HuH-7.5 (cell line): ENCODE results near the gene SUGP2.
"Not testable (repeated sequence)": the region's sequence is repeated elsewhere in the genome, so short reads cannot be mapped to it uniquely, and the experiment has no call there.

Experiments
- DNase-seq: peaks from one replicate; pipeline ENCODE4 v3.0.0; 2011; ENCODE audit warnings: low spot score

SUGP2 gene

DNA sequence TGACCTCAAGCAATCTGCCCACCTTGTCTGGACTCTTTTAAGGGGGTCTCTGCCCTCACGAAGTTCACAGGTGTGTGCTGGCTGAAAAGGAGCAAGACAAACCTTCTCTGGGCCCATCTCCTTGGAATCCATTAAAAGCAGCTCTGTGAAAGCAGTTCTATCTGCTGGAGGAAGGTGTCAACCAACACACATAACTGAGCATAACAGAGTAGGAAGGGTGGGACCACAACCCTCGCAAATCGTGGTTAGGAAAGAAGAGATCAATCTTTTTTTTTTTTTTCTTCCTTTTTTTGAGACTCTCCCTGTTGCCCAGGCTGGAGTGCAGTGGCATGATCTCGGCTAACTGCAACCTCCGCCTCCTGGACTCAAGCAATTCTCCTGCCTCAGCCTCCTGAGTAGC is 1.4 kb downstream of the SUGP2 start:
- DNase-seq, result no peak

DNA sequence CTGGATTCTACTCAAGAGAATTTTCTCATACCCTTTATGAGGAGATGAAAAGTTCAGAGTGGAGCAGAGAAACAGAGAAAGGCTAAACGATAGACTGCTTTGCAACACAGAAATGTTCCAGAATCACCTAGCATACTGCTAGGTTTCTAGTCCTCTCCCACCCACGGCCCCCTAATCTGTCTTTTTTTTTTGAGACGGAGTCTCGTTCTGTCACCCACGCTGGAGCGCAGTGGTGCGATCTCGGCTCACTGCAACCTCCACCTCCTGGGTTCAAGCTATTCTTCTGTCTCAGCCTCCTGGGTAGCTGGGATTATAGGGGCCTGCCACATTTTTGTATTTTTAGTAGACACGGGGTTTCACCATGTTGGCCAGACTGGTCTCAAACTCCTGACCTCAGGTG is 4.8 kb downstream of the SUGP2 start:
- no peak for DNase-seq

GRCh38 chr19:19027228-19027627 is 6.1 kb downstream of the SUGP2 start:
- no peak for DNase-seq

DNA sequence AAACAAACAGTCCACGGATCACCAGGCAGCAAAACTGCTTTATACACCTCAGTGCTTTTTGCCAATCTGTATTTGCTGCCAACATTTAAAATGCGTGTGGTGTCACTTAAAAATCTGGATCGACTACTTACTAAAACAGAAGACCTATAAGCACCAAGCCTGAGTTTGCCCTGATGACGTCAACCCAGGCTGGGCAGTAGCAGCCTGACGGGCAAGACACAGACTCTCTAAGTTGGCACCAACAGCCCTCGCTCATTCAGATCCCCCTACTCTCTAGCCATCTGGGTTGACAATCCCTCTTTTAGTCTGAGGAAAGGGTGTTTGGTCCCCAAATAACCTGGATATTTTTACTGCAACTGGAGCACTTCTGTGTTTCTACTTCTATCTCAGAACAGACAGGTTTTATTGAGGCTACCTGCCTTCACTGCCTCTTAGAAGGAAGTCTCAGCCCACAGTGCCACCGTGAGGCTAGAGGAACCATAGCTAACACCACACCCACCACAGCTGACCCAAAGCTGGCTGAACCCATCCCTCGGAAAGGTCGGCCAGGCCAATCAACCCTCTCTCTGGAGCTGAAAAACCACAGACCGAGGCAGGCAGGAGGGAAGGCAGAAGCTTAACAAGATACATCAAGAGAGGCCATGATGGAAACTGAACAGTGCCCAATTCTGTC is 6.9 kb downstream of the SUGP2 start:
- DNase-seq, result no peak

DNA sequence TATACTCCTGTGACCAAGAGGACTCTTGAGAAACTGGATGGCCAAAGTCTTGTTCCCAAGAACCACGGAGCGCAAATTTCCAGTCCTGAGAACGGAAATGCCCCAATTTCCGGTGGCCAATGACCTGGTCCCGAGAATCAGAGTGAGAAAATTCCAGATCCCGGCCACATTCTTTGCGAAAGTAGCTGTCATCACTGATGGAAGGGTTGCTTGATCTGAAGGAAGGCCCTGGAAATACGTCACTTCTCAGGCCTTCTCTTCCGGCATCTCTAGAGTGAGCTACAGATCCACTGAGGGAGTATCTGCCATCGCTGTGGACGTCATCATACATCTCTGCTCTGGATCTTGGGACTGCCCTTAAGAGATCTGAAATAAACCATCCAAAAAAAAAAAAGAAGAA is 7.5 kb downstream of the SUGP2 start:
- DNase-seq, result no peak

DNA sequence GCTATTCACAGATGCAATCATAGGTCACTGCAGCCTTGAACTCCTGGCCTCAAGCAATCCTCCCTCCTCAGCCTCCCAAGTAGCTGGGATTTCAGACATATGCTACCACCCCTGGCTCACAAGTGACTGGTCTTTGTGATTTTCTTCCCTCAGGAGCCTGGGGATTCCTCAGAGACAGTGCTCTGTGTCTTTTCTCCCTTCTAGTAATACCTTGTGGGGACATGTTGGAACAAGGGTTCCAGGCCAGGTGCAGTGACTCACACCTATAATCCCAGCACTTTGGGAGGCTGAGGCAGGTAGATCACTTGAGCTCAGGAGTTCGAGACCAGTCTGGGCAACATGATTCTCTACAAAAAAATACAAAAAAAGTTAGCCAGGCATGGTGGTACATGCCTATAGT is 9.9 kb downstream of the SUGP2 start:
- not testable (repeated sequence) for DNase-seq

- no peak for DNase-seq
Observed at GRCh38 chr19:19022380-19022961, 10.8 kb downstream of the SUGP2 start.

- DNase-seq, result no peak
Observed at GRCh38 chr19:19021115-19021514, 12.2 kb downstream of the SUGP2 start.

- no peak for DNase-seq
Observed at GRCh38 chr19:19010551-19010950, 22.8 kb downstream of the SUGP2 start.

DNA sequence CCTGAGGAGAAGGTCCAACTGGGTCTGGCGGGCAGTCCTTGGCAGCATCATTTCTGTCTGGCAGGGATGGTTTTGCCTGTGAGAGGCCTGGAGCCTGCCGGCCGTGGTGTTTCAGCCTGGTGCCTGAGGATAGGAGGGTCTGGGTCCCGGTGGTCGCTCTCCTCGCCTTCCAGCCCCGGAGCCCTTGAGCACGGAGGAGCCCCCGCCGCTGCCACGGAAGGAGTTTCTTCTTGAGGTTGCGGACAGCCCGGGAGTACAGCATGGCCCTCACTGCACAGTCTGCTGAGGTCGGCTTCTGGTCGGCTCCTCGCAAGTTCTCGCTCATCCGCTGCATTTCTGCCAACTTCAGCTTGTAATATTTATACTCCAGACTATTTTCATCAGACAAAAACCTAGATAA is 23.4 kb downstream of the SUGP2 start:
- no peak for DNase-seq

GRCh38 chr19:19006213-19006612 is 27.1 kb downstream of the SUGP2 start:
- no peak for DNase-seq

- DNase-seq, result no peak
Observed at GRCh38 chr19:19004144-19004543, 29.2 kb downstream of the SUGP2 start.

DNA sequence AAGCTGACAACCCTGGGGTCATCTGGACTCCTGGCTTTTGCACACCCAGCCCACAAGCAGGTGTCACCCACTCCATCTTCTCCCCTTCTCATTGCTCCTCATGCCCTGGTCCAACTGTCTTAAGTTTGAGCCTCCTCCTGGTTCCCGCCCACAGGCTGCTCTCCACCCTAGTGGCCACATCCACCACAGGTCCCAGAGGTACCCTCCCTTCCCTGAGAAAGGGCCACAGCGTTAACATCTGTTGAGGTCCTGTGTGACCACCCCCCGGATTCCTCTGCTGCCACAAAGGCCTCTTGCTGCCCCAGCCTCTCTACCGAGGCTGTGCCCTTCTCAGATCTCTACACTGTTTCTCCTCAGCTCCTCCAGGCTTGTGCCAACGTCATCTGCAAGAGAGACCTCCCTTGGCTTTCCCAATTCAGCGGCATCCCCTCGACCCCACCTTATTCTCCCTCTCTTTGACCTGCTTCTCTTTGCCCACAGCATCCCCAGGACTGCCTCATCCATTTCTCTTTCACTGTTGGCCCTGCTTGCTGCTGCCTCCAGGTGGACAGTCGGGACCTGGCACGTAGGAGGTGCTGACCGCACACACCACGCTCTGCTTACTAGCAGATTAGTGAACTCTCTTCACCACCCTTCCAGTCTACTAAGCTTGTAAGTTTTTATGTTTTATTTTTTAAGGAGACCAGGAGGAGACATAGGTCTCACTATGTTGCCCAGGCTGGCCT is 33.3 kb downstream of the SUGP2 start:
- peak; percentile 71 for DNase-seq

DNA sequence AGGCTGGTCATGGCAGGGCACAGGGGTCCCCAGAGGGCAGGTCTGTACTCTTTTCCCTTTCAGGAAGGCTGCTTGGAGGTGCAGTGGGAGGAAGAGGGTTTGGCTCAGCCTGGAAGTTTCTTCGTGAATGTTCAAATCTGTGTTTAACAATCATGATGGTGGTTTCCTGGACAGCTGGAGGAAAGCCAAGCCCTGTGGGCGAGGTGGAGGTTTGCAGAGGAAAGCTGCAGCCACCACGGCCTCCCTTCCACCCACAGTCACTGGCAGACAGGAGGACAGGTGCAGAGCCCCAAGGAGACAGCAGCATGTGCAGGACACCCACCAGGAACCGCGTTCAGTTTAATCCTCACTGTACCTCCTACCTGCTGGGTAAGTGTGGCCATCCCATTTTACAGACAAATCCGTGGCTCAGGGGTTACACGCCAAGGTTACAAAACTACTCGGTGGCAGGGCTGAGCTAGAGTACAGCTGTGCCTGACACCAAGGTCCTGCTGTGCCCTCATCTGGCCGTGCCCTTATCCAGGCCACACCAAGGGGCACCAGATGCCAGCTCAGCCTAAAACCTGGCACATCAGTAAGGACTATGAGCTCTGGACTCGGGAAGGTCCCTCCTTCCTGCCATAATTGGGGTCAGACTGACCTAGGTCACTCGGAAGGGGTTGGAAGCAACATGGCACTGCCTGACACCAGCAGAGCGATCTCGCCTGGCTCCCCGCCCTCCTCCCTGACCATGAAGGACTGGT is 34.1 kb downstream of the SUGP2 start:
- no peak for DNase-seq

- DNase-seq, result no peak
Observed at GRCh38 chr19:18998276-18998675, 35.0 kb downstream of the SUGP2 start.

DNA sequence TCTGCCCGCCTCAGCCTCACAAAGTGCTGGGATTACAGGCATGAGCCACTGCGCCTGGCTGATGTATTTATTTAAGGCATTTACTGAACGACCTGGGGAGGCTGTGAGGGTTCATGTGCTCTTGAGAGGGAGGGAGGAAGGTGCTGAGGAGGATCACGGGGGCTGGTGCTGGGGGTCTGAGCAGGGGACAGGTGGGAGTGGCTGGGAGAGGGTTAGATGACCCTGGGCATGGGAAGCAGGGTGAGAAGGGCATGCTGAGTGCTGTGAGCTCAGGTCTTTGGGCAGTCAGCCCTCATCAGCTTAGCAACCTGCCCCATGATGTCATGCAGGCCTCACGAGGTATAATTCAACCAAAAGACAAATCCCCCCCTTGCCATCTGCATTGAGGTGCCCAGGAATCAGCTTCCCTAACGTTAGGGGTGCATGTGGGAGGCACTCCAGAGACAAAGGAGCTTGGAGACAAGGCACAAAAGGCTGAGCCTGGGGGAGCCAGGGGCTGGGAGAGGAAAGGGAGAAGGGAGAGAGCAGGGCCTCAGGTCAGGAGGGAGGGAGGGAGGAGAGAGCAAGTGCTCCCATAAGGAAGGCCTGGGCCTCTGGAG is 36.4 kb downstream of the SUGP2 start:
- no peak for DNase-seq

- DNase-seq, result no peak
Observed at GRCh38 chr19:18996351-18996750, 37.0 kb downstream of the SUGP2 start.

DNA sequence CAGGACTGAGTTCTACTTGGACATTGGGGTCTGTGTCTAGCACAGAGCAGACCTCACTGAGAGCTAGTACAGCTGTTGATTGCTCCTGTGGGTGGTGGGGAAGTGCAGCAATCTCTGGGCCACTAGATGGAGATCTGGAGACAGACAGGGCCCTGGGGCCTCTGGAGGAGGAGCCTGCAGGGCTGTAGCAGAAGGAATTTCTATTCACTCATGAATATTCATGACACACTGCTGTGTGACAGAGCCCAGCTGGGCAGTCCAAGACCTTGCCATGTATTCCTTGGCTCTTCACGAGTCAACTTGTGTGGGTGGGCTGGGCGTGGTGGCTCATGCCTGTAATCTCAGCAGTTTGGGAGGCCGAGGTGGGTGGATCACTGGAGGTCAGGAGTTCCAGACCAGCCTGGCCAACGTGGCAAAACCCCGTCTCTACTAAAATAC is 37.5 kb downstream of the SUGP2 start:
- peak; percentile 87 for DNase-seq

DNA sequence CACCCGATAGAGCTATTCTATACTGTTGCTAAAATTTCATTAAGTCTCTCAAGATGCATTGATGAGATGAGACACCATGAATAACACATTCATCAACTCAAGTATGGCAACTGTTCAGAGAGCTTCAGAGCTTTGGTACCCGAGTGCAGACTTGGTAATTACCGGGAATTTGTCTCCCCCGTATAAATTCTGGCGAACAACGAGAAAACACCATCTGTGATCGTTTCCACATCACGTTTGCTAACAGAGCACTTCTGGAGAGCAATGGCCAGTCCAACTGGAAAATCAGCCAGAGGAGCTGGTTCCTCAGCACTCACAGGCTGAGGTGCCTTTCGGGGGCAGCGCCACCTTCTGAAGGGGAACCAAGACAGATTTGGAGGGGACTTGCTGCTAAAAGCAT is 40.2 kb downstream of the SUGP2 start:
- no peak for DNase-seq

- no peak for DNase-seq
Observed at GRCh38 chr19:18992696-18993095, 40.6 kb downstream of the SUGP2 start.

DNA sequence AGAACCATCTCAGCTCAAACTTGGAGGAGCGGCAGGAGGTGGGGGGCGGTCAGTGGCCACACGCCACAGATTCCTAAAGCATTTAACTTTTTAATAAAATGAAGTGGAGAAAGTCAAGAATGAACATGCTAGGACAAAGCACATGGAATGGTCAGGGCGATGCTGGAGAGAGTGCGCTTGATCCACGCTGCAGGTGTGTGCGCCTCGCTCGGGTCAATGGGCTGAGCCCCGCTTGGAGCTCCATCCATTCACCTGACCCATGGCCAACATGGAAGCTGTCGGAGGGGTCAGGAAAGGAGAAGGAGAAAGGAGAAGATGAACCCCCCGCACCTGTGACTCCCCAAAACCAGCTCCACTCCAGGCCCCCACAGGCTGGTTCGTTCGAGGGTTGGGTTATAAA is 41.8 kb downstream of the SUGP2 start:
- no peak for DNase-seq

DNA sequence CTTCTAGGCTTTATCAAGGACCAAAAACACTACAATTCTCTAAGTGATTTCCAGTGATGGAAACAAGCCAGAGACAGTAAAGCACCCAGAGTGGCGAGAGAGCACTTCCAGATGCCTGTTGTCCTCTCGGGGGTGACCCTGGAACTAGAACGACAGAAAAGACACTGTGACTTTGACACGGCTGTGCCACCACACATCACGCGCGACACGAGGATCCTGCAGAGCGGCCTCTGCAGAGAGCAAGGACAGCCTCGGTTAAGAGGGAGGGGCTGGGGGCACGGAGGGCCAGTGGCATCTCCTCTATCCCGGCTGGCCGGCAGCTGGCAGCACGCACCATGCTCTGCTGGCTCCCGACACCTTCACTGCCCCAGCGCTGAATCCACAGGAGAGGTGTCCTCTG is 42.3 kb downstream of the SUGP2 start:
- no peak for DNase-seq
